HuH-7.5 (cell line): ENCODE measurements around the gene SLC4A4.

Experiments used
- DNase-seq: peaks from one replicate; pipeline ENCODE4 v3.0.0; 2011; ENCODE audit warnings: low spot score

The SLC4A4 gene

GRCh38 chr4:71356924-71357663, 18.3 kb downstream of the SLC4A4 start:
- DNase-seq, result no peak

DNA sequence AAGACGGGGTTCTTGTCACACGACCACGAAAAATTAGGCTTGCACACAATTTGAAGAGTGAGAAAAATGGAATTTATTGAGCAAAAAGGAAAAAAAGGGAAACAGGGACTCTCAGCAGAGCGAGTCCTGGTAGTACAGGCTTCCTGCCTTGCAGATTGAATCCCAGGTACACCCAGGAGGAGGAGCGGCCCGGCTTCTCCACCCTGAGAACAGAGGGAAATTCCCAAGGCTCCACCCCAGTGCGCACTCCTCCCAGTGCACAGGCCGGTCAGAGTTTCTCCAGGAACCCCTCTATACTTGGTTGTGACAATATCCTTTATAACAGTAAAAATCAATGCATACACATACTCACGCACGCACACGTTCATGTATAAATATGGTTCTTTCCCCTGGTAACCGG, 22.0 kb downstream of the SLC4A4 start:
- no peak for DNase-seq

GRCh38 chr4:71361476-71361875, 22.7 kb downstream of the SLC4A4 start:
- no peak for DNase-seq

GRCh38 chr4:71366766-71367165, 27.9 kb downstream of the SLC4A4 start:
- no peak for DNase-seq

DNA sequence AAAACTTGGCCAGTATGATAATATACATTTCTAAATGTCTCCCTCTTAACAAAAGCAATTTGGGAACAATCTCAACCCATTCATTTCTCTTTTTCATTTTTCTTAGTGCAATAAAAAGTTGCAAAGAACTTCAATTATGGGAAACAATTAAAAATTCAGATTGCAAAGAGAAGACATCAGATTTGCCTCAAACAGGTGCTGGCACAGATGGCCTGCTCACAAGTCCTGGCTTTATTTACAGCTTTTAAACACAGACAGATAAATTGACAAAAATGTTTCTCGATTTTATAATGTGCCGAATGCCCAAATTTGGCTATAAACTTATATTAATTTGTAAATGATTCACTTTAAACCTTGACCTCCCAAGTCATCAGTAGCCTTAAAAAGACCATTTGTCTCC, 28.7 kb downstream of the SLC4A4 start:
- DNase-seq, result no peak

DNA sequence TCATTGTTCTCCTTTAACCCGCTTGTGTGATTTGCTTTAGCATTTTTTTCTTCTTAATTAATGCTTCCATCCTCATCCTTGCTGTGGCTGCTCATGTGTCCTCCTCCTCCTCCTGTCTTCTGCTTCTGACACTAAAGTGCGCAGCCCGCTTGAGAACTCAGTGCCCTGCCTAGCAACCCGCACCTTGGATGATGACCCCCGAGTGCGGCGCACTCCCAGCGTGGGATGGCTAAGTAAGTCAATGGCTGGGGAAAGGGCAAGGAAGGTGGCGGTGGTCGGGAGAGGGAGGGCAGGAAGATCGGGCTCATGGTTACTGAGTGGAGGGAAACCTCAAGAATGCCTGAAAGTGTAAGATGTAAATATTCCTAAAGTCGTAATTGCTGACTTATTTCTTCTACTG, 30.1 kb downstream of the SLC4A4 start:
- DNase-seq, result no peak

DNA sequence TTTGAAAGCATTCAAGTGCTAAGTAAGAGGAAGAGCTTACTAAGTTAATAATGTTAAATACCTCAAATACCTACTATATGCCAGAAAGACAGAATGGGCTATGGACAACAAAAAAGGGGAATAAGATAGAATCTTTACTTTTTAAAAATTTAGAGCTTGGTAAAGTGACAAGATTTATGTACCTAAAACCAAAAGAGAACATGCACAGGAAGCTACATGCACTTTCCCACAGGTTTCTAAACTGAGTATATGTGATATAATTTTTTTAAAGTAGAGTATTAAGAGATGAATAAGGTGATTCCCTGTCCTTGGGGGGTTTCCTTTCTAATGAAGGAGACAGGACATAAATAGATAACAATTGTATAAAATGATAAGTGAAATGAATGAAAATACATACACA, 30.7 kb downstream of the SLC4A4 start:
- no peak for DNase-seq

GRCh38 chr4:71375494-71375893, 36.7 kb downstream of the SLC4A4 start:
- no peak for DNase-seq

DNA sequence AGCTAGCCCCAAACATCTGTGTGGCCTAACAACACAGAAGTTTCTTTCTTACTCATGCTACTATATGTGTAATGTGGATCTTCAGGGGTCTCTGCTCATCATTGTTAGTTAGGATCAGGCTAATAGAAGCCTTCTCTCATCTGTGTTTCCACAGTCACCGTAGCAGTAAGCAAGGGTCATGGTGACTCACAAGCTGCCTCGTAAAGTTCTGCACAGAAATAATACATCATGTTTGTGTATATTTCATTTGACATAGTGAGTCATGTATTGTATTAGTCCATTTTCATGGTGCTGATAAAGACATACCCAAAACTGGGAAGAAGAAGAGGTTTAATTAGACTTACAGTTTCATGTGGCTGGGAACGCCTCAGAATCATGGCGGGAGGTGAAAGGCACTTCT, 38.7 kb downstream of the SLC4A4 start:
- DNase-seq, result no peak

GRCh38 chr4:71379126-71379525, 40.3 kb downstream of the SLC4A4 start:
- no peak for DNase-seq

GRCh38 chr4:71380788-71381187, 42.0 kb downstream of the SLC4A4 start:
- no peak for DNase-seq

DNA sequence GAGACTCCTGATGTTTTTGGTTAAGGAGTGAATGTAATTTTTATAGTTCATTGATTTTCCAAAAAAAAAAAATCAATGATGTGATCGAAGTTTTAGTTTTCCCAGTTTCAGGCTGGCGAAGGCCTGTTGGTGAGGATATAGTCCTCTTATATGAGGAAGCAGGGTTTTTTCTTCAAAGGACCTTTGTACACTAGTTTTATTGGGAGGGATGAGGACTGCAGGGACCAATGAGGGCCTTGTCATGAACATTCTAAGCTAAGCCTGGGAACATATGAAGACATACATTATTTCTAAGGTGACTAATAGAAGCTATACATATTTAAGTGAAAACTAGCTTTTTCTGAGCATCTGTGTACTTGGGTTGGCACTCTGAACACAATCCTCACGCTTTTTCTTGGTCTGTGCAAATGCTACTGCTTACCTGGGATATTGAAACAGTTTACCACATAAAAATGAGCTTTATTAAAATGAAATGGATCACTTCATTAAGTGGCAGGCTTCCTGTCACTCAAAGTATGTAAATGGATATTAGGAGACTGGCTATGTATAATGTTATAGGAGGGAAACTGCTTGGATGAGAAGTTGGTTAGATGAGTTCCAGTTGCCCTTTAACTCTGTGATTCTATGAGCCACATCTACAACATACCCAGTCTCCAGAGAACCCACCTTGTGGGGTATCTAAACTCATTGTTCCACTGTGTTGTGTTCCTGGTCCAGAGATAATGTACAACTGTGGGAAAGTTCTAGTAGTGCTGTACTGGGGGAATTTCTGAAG, 43.5 kb downstream of the SLC4A4 start:
- DNase-seq, result no peak

GRCh38 chr4:71382900-71383560, 44.2 kb downstream of the SLC4A4 start:
- no peak for DNase-seq

DNA sequence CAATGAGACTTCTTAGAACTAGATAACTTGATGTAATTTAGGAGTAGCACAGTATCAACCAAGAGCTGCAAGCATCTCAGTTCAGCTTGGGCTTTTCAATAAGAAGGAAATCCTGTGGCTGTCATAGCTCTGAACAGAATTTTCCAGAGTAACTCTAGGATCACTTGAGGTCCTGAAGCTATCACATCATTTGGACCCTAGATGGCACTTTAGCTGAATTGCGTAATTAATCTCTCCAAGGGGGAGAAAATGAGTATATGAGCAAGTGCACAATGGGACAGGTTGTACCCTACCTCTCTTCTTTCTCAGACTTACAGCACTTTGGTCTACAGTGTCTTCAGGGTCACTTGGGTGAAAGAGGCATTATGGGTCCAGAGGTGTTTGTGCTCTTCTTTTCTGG, 45.2 kb downstream of the SLC4A4 start:
- DNase-seq, result no peak

DNA sequence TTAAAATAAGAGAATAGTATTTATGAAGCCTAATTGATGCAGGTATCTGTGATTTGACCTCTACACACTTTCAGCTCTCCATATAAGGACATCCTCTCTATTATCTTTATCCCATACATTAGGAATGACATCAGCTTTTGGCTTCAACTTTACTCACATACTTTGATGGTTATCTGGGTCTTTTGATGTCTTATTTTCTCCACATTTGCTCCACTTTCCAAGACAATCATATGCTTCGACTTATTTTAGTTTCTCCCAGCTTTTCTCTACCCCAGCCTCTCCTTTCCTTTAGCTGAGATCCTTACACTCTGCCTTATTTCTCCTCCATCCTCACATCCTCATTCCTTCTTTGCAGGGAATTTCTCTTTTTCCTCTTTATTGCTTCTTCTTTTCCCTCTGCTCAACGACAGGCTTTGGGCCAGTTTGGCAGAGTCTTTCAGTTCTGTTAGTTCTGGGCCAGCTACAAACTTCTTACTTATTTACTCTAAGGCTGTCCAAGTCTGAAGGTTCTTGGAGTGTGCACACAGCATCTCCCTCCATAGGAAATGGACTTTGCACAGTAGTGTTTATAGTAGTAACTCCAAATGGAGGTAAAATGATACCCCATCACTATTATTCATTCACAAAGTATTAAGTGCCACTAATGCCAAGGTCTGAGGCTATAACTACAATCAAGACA, 50.5 kb downstream of the SLC4A4 start:
- DNase-seq, result no peak

DNA sequence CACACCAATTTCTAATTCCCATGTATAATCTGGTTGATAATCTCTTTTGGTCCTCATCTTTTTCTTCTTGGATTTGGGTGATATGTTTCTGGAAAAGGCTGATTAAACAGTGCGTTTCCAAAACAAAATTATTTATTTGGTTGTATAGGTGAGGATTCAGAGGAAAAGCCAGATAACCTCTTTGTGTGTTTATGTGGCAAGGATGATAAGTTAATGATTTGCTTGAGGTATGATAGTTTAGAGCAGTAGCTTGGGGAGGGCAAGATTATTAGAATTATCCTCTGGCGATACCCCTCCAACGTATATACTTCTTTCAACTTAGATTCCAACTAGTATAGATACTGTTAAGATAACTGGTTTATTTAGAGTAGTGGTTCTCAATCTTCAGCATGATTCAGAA, 53.3 kb downstream of the SLC4A4 start:
- DNase-seq, result no peak

GRCh38 chr4:71396382-71396781, 57.6 kb downstream of the SLC4A4 start:
- no peak for DNase-seq

- no peak for DNase-seq
Observed at GRCh38 chr4:71400810-71401209, 62.0 kb downstream of the SLC4A4 start.

GRCh38 chr4:71402616-71403015, 63.8 kb downstream of the SLC4A4 start:
- DNase-seq, result no peak

DNA sequence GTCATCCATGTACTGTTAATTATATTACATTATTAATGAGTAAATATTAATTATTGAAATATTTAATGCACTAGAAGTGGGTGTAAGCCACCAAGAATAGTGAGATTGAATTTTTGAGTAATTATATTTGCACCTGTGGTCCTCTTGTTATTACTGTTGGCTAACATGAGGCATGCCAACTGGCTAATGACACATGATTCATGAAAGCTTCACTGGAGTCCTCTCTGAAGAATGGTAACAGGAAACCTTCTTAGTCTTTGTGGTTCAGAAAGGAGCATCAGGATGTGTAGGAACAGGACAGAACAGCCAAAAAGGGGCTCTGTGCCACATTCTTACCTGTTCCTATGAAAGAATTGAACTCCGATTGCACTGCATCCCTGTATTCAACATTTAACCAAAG, 65.2 kb downstream of the SLC4A4 start:
- DNase-seq, result no peak

GRCh38 chr4:71405791-71406190, 67.0 kb downstream of the SLC4A4 start:
- no peak for DNase-seq

DNA sequence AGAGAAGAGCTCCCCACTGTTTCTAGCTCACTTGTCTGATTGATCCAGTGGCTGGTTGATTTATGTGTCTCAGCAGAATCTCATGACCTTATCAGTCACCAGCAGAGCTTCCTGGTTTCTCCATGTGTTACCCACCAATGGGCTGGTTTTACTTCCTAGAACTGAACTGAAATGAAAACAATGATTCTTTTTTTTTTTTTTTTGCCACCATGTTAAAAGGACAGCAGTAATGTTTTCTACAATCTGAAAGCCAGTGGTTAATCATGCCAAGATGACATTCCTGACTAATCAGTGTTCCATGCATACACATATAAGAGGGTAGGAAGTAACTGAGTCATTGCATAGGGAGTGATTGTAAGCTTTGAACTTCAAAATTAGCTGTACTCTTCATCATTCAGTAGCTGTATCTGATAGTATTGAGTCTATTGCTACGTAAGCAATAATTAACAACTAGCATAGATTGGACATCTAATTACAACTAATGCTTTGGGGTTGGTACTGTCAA, 67.7 kb downstream of the SLC4A4 start:
- no peak for DNase-seq
